GM18507 (cell line): ENCODE results near the gene FXYD3.
"Not testable (repeated sequence)": the region's sequence is repeated elsewhere in the genome, so short reads cannot be mapped to it uniquely, and the experiment has no call there.

Source experiments
- DNase-seq: peaks from one replicate; pipeline ENCODE4 v3.0.0; 2011; ENCODE audit warnings: low read depth; ENCODE audit not compliant: insufficient read length; ENCODE audit errors: extremely low spot score
- FAIRE-seq: peaks from 2 replicates; lab custom pipeline; 2011; peaks lifted over from hg19 to GRCh38; lab: Jason Lieb, UNC

The FXYD3 gene

GRCh38 chr19:35084509-35084762, 31.2 kb upstream of the FXYD3 start:
- DNase-seq (no peak), FAIRE-seq (no peak)

GRCh38 chr19:35085947-35086346, 29.7 kb upstream of the FXYD3 start:
- FAIRE-seq (peak; percentile 81), DNase-seq (peak; percentile 37)

GRCh38 chr19:35086455-35086854, 29.2 kb upstream of the FXYD3 start:
- DNase-seq: no peak
- FAIRE-seq: no peak

- FAIRE-seq: peak; percentile 51
Measured at GRCh38 chr19:35087393-35087792, 28.2 kb upstream of the FXYD3 start.

GRCh38 chr19:35088131-35088913, 27.3 kb upstream of the FXYD3 start:
- FAIRE-seq (no peak), DNase-seq (no peak)

More at GRCh38 chr19:35087393-35087792, 28.2 kb upstream of the FXYD3 start:
- no peak for DNase-seq

GRCh38 chr19:35089554-35089953, 26.1 kb upstream of the FXYD3 start:
- FAIRE-seq (no peak), DNase-seq (no peak)

GRCh38 chr19:35090160-35090505, 25.5 kb upstream of the FXYD3 start:
- FAIRE-seq (no peak), DNase-seq (no peak)

- FAIRE-seq: peak; percentile 76
- peak; percentile 65 for DNase-seq
Measured at GRCh38 chr19:35090506-35091214, 25.0 kb upstream of the FXYD3 start.

- DNase-seq (no peak), FAIRE-seq (no peak)
Measured at GRCh38 chr19:35093430-35093829, 22.2 kb upstream of the FXYD3 start.

GRCh38 chr19:35093941-35094647, 21.5 kb upstream of the FXYD3 start:
- FAIRE-seq: no peak
- no peak for DNase-seq

GRCh38 chr19:35094656-35095055, 21.0 kb upstream of the FXYD3 start:
- FAIRE-seq: no peak

GRCh38 chr19:35095667-35096368, 19.8 kb upstream of the FXYD3 start:
- DNase-seq (no peak), FAIRE-seq (no peak)

More at GRCh38 chr19:35094656-35095055, 21.0 kb upstream of the FXYD3 start:
- no peak for DNase-seq

- DNase-seq (no peak), FAIRE-seq (no peak)
Measured at GRCh38 chr19:35098413-35099049, 17.1 kb upstream of the FXYD3 start.

GRCh38 chr19:35099155-35099896, 16.3 kb upstream of the FXYD3 start:
- FAIRE-seq: no peak

GRCh38 chr19:35099897-35100275, 15.7 kb upstream of the FXYD3 start:
- DNase-seq (no peak), FAIRE-seq (no peak)

More at GRCh38 chr19:35099155-35099896, 16.3 kb upstream of the FXYD3 start:
- DNase-seq: no peak

GRCh38 chr19:35100588-35101533, 14.8 kb upstream of the FXYD3 start:
- FAIRE-seq (no peak), DNase-seq (no peak)

- FAIRE-seq: not testable (repeated sequence)
Measured at GRCh38 chr19:35101949-35102348, 13.7 kb upstream of the FXYD3 start.

GRCh38 chr19:35103614-35104013, 12.0 kb upstream of the FXYD3 start:
- not testable (repeated sequence) for DNase-seq, FAIRE-seq

More at GRCh38 chr19:35101949-35102348, 13.7 kb upstream of the FXYD3 start:
- not testable (repeated sequence) for DNase-seq
